ENCODE data around the gene ZNF521. TPM values are rescaled to one million over a fixed set of nuclear protein-coding genes. Genes with fewer than 3 reads are reported as not detected.

The ZNF521 gene
- total RNA-seq, 1 experiment from 2014 or later: not detected

DNA sequence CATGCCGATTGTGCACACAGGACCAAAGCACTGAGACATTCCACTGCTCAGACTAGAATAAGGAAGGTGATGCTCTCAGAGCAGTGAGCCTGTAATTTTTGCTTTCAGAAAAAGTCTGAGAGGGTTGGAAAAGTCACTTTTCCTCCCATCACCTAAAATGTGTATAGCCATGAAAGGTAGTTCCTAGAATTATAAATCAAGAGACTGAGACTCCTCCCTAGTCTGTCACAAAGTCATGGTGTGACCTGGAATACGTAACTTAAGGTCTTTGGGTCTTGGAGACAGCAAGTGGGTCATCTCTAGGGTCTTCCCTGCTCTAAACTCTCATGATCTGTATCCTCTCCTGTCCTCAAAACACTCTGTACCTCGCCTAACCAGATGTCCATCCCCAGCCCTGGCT, 16.9 kb downstream of the ZNF521 start:
- Mint-ChIP-seq H3K36me3 (ENCODE audit: insufficient read depth, unreplicated experiment) (no peaks in the 10 kb centered on the region), H3K9me3 (ENCODE audit: unreplicated experiment) (no peaks in the 10 kb centered on the region), H3K4me1 (ENCODE audit: insufficient read depth, unreplicated experiment) (no peaks in the 10 kb centered on the region), H3K27me3 (ENCODE audit: insufficient read depth, unreplicated experiment) (peaks cover 12% of the 10 kb centered on the region), H3K4me3 (ENCODE audit: unreplicated experiment) (no peak overlapping the region), H3K27ac (ENCODE audit: low read depth, unreplicated experiment) (no peak overlapping the region)
- ChIA-PET CTCF (no interaction called here), POLR2A (no interaction called here)
- no TSS peak for BruUV-seq (replicated peaks)
- intact Hi-C loops (cut with micrococcal nuclease): no loop called here
- TF ChIP-seq, protein P1, sequence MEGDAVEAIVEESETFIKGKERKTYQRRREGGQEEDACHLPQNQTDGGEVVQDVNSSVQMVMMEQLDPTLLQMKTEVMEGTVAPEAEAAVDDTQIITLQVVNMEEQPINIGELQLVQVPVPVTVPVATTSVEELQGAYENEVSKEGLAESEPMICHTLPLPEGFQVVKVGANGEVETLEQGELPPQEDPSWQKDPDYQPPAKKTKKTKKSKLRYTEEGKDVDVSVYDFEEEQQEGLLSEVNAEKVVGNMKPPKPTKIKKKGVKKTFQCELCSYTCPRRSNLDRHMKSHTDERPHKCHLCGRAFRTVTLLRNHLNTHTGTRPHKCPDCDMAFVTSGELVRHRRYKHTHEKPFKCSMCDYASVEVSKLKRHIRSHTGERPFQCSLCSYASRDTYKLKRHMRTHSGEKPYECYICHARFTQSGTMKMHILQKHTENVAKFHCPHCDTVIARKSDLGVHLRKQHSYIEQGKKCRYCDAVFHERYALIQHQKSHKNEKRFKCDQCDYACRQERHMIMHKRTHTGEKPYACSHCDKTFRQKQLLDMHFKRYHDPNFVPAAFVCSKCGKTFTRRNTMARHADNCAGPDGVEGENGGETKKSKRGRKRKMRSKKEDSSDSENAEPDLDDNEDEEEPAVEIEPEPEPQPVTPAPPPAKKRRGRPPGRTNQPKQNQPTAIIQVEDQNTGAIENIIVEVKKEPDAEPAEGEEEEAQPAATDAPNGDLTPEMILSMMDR (IDR thresholded peaks at IDR 0.05; ENCODE audit: unreplicated experiment): no peak
- DNase-seq (ENCODE audit: unreplicated experiment): no peak

DNA sequence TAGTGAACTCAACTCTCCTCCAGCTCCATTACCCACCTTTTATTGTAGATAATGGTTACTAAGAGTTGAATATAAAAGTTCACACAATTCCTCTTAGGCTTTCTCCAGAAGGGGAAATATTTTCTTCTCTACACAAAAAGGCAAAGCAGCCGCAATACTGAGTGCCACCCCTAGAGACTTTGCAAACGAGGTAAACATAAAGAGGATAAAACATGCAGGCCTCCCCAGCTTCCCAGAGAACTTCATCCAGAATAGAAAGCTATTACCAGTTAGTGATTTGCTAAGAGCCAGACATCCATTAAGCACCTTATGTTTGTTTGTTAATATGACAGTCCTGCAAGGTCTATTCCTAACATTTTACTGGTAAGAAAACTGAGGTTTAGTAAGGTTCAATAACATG, 17.4 kb downstream of the ZNF521 start:
- CTCF ChIA-PET: no interaction called here
- no TSS peak for BruUV-seq (replicated peaks)
- no peak for DNase-seq (ENCODE audit: unreplicated experiment)
- H3K36me3 Mint-ChIP-seq (ENCODE audit: insufficient read depth, unreplicated experiment): no peaks in the 10 kb centered on the region
- H3K9me3 Mint-ChIP-seq (ENCODE audit: unreplicated experiment): no peaks in the 10 kb centered on the region
- TF ChIP-seq, protein P1 (IDR thresholded peaks at IDR 0.05; ENCODE audit: unreplicated experiment): no peak
- H3K4me3 Mint-ChIP-seq (ENCODE audit: unreplicated experiment): no peak overlapping the region
- no peak overlapping the region for H3K27ac Mint-ChIP-seq (ENCODE audit: low read depth, unreplicated experiment)
- intact Hi-C loops (cut with micrococcal nuclease): no loop called here
- POLR2A ChIA-PET: no interaction called here
- no peaks in the 10 kb centered on the region for H3K4me1 Mint-ChIP-seq (ENCODE audit: insufficient read depth, unreplicated experiment)
- peaks cover 12% of the 10 kb centered on the region for H3K27me3 Mint-ChIP-seq (ENCODE audit: insufficient read depth, unreplicated experiment)

DNA sequence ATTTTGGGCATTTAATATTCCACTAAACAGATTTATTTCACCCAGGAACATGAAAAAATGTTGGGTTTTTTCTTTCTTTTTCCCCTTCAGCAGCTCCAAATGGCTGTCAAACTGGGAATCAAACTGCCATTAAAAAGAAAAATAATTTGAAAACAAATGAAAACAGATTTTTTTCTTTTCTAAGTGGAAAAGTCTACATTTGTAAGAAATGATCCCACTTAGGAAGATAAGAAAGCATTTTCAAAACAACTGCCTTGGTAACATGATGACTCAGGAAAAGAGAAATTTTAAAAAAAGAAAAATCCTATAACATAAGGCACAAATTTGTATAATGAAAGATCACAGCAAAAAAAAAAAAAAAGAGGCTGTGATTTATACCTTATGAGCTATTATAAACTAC, 20.0 kb downstream of the ZNF521 start:
- H3K27me3 Mint-ChIP-seq (ENCODE audit: insufficient read depth, unreplicated experiment): peaks cover 12% of the 10 kb centered on the region

DNA sequence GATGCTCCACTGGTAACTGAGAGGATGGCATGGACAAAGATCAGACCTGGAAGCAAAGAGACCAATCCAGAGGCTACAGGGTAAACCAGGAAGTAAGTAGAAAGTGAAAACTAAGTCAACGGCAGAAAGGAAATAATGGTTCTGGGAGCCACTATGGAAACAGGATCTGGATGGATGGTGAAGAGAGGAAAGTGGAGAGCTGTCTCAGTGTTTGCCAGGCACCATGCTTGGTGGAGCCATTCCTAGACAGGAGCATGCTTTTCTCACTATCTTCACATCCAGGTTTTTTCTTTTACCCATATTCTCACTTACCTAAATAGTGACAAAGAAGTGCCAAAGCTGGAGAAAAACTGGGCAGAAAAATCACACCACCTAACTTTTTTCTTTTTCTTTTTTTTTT, 22.2 kb downstream of the ZNF521 start:
- H3K27ac Mint-ChIP-seq (ENCODE audit: low read depth, unreplicated experiment): no peak overlapping the region
- H3K27me3 Mint-ChIP-seq (ENCODE audit: insufficient read depth, unreplicated experiment): peaks cover 2% of the 10 kb centered on the region
- POLR2A ChIA-PET: interaction anchor here (0.6 kb wide), 1 partner anchor 476 kb away, joined by 3 read pairs; no protein-coding TSS in a partner anchor

More for the DNA sequence above, 20.0 kb downstream of the ZNF521 start:
- Mint-ChIP-seq H3K27ac (ENCODE audit: low read depth, unreplicated experiment) (no peak overlapping the region), H3K4me3 (ENCODE audit: unreplicated experiment) (no peak overlapping the region), H3K9me3 (ENCODE audit: unreplicated experiment) (no peaks in the 10 kb centered on the region), H3K4me1 (ENCODE audit: insufficient read depth, unreplicated experiment) (no peaks in the 10 kb centered on the region), H3K36me3 (ENCODE audit: insufficient read depth, unreplicated experiment) (no peaks in the 10 kb centered on the region)
- intact Hi-C loops (cut with micrococcal nuclease): no loop called here
- ChIA-PET CTCF (no interaction called here), POLR2A (no interaction called here)
- DNase-seq (ENCODE audit: unreplicated experiment): no peak
- BruUV-seq (replicated peaks): no TSS peak
- TF ChIP-seq, protein P1 (IDR thresholded peaks at IDR 0.05; ENCODE audit: unreplicated experiment): no peak

More for the DNA sequence above, 22.2 kb downstream of the ZNF521 start:
- CTCF ChIA-PET: no interaction called here
- TF ChIP-seq, protein P1 (IDR thresholded peaks at IDR 0.05; ENCODE audit: unreplicated experiment): no peak
- no TSS peak for BruUV-seq (replicated peaks)
- no peak overlapping the region for H3K4me3 Mint-ChIP-seq (ENCODE audit: unreplicated experiment)
- H3K36me3 Mint-ChIP-seq (ENCODE audit: insufficient read depth, unreplicated experiment): no peaks in the 10 kb centered on the region
- DNase-seq (ENCODE audit: unreplicated experiment): no peak
- intact Hi-C loops (cut with micrococcal nuclease): no loop called here
- no peaks in the 10 kb centered on the region for H3K4me1 Mint-ChIP-seq (ENCODE audit: insufficient read depth, unreplicated experiment)
- no peaks in the 10 kb centered on the region for H3K9me3 Mint-ChIP-seq (ENCODE audit: unreplicated experiment)

All from MCF 10A (cell line).